ENCODE results near the gene EGFR.

The EGFR gene

GRCh38 chr7:55131142-55131929 is 112.5 kb downstream of the EGFR start:
- DNase-seq = no peak

- DNase-seq = no peak
Observed at GRCh38 chr7:55132550-55132889, 113.7 kb downstream of the EGFR start.

GRCh38 chr7:55132890-55133551 is 114.2 kb downstream of the EGFR start:
- DNase-seq = no peak

- DNase-seq = no peak
Observed at GRCh38 chr7:55133630-55134358, 115.0 kb downstream of the EGFR start.

- DNase-seq = no peak
Observed at GRCh38 chr7:55134359-55134725, 115.5 kb downstream of the EGFR start.

- DNase-seq = no peak
Observed at GRCh38 chr7:55134786-55135185, 116.0 kb downstream of the EGFR start.

GRCh38 chr7:55135462-55135861 is 116.6 kb downstream of the EGFR start:
- no peak for DNase-seq

GRCh38 chr7:55138663-55139062 is 119.8 kb downstream of the EGFR start:
- no peak for DNase-seq

- peak; percentile 1 to 2 for DNase-seq
Observed at GRCh38 chr7:55140221-55140940, 121.6 kb downstream of the EGFR start.

GRCh38 chr7:55140941-55141278 is 122.1 kb downstream of the EGFR start:
- no peak for DNase-seq

- no peak for DNase-seq
Observed at GRCh38 chr7:55142919-55143600, 124.2 kb downstream of the EGFR start.

- no peak for DNase-seq
Observed at GRCh38 chr7:55144333-55145317, 125.8 kb downstream of the EGFR start.

GRCh38 chr7:55145606-55146005 is 126.8 kb downstream of the EGFR start:
- no peak for DNase-seq

GRCh38 chr7:55147101-55147500 is 128.3 kb downstream of the EGFR start:
- no peak for DNase-seq

GRCh38 chr7:55147736-55148135 is 128.9 kb downstream of the EGFR start:
- DNase-seq = no peak

- no peak for DNase-seq
Observed at GRCh38 chr7:55148571-55148970, 129.8 kb downstream of the EGFR start.

GRCh38 chr7:55149001-55149400 is 130.2 kb downstream of the EGFR start:
- DNase-seq = no peak

GRCh38 chr7:55150166-55150565 is 131.3 kb downstream of the EGFR start:
- no peak for DNase-seq

- no peak for DNase-seq
Observed at GRCh38 chr7:55150709-55151451, 132.1 kb downstream of the EGFR start.

GRCh38 chr7:55152516-55152915 is 133.7 kb downstream of the EGFR start:
- no peak for DNase-seq

GRCh38 chr7:55154096-55154495 is 135.3 kb downstream of the EGFR start:
- no peak for DNase-seq

Data from AML-193 (cell line).